Stimulated activated CD8-positive, alpha-beta memory T cell treated with anti-CD3 and anti-CD28 coated beads, Interleukin-12 subunit alpha, Interleukin-12 subunit beta, amount 100 ng/mL, for 1 hour (primary cell): Measurements from ENCODE around the gene CRELD2.

Experiments
- DNase-seq: peaks from one replicate; pipeline ENCODE4 v3.0.0-alpha.2; 2020; ENCODE audit warnings: low read depth

CRELD2 gene

GRCh38 chr22:49911881-49912625 is 6.4 kb upstream of the CRELD2 start:
- DNase-seq: no peak

GRCh38 chr22:49913026-49913425 is 5.4 kb upstream of the CRELD2 start:
- no peak for DNase-seq

- no peak for DNase-seq
These were observed 5.0 kb upstream of the CRELD2 start for GRCh38 chr22:49913446-49913845.

- DNase-seq: no peak
These were observed 4.2 kb upstream of the CRELD2 start for GRCh38 chr22:49914256-49914655.

GRCh38 chr22:49915610-49916009 is 2.8 kb upstream of the CRELD2 start:
- no peak for DNase-seq

GRCh38 chr22:49916831-49917230 is 1.6 kb upstream of the CRELD2 start:
- DNase-seq: no peak

- no peak for DNase-seq
These were observed 762 bp downstream of the CRELD2 start for GRCh38 chr22:49918911-49919881.

GRCh38 chr22:49920859-49921258 is 2.4 kb downstream of the CRELD2 start:
- no peak for DNase-seq

GRCh38 chr22:49921508-49922278 is 3.3 kb downstream of the CRELD2 start:
- DNase-seq: no peak

GRCh38 chr22:49922484-49922883 is 4.0 kb downstream of the CRELD2 start:
- DNase-seq: no peak

GRCh38 chr22:49922926-49923325 is 4.5 kb downstream of the CRELD2 start:
- no peak for DNase-seq

- no peak for DNase-seq
These were observed 5.0 kb downstream of the CRELD2 start for GRCh38 chr22:49923445-49923844.

- no peak for DNase-seq
These were observed 5.8 kb downstream of the CRELD2 start for GRCh38 chr22:49924113-49924833.

GRCh38 chr22:49925525-49926128 is 7.2 kb downstream of the CRELD2 start:
- DNase-seq: peak; percentile 52

GRCh38 chr22:49926916-49927315 is 8.5 kb downstream of the CRELD2 start:
- no peak for DNase-seq

GRCh38 chr22:49927483-49928184 is 9.2 kb downstream of the CRELD2 start:
- DNase-seq: no peak

GRCh38 chr22:49928185-49928495 is 9.7 kb downstream of the CRELD2 start:
- no peak for DNase-seq

GRCh38 chr22:49928555-49929210 is 10.2 kb downstream of the CRELD2 start:
- no peak for DNase-seq

GRCh38 chr22:49929211-49929979 is 11.0 kb downstream of the CRELD2 start:
- DNase-seq: peak; percentile 63
